AG04450 (cell line): Measurements from ENCODE around the gene ABLIM3. TPM values are rescaled to one million over a fixed set of nuclear protein-coding genes. Genes with fewer than 3 reads are reported as not detected.

ENCODE experiments used
- CTCF ChIA-PET: fragments of 300-600, 350-600 bp; formaldehyde crosslinking; extraction: SDS; loops from one replicate; lab custom pipeline; 2022; ENCODE audit warnings: antibody characterized with exemption, inconsistent platforms; lab: Charles Lee
- POLR2A ChIA-PET: fragments of 350-600 bp; formaldehyde crosslinking; extraction: SDS; loops from one replicate; lab custom pipeline; 2021; ENCODE audit warnings: antibody characterized with exemption, inconsistent platforms; lab: Yijun Ruan, JAX
- DNase-seq: peaks from one replicate; pipeline ENCODE4 v3.0.0-alpha.2; 2011; ENCODE audit warnings: low read depth, low spot score
- H3K27ac ChIP-seq: one replicate; pipeline ENCODE4 v1.5.1; 2012; ENCODE audit warnings: low read depth, low read length, control low read depth
- H3K27me3 ChIP-seq: one replicate; pipeline ENCODE4 v1.6.0; 2012; ENCODE audit warnings: low read length; ENCODE audit not compliant: control insufficient read depth, insufficient read depth
- H3K4me3 ChIP-seq: 2 replicates; pipeline ENCODE4 v1.5.1; 2011; ENCODE audit warnings: mild to moderate bottlenecking, low read depth, low read length, control low read depth
- H3K9me3 ChIP-seq: 2 replicates; pipeline ENCODE4 v1.5.1; 2012; ENCODE audit warnings: low read length; ENCODE audit not compliant: control insufficient read depth, insufficient read depth
- CTCF ChIP-seq: IDR thresholded peaks from 2 replicates; pipeline ENCODE4 v1.5.1; 2011; ENCODE audit warnings: low read depth, low read length, control low read depth, inconsistent platforms
- polyA plus RNA-seq: library from polyadenylated mRNA; depleted of rRNA; stranded (reverse); fragments of >200 nt; gene quantifications from 2 replicates; pipeline ENCODE4 v1.2.3, GENCODE V29; 2011

ABLIM3 gene
- polyA plus RNA-seq, 1 experiment = 52.6 TPM

DNA sequence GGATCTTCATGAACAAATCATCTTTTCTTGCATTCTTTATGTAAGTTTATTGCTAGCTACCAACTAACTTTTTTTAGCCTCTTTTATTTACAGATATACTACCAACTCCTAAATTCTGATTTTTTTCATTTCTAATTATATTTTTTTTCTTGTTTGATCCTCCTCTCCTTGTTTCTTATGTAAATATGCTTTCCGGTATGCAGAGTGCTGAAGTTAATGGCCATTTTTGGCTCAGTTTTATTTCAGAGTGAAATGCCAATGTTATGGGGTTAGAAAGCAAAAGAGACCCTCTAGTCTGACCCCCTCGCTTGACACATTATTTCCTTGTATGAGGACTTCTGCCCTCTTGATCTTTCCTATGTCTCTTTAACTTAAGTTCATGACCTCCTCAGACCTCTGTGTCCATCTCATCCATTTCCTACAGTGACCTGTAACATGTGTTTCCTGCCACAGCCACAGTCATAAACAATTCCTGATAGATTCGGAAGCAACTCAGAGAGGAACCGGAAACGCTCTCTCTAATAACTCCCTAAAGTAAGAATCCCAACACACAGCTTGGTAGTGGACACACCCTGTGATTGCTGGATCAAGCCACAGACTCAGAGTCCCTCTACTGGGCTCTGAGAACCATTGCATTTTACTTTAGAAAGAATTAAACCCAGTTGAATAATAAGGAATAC lies 87.5 kb downstream of the ABLIM3 start:
- ChIA-PET CTCF (interaction anchor here (0.6 to 5.8 kb wide), 31 partner anchors 8 to 786 kb away, joined by 3 to 103 read pairs (median 4); partner anchors contain the start of gene ABLIM3), POLR2A (interaction anchor here (1.3 kb wide), 1 partner anchor 17 kb away, joined by 4 read pairs; no protein-coding TSS in a partner anchor)

DNA sequence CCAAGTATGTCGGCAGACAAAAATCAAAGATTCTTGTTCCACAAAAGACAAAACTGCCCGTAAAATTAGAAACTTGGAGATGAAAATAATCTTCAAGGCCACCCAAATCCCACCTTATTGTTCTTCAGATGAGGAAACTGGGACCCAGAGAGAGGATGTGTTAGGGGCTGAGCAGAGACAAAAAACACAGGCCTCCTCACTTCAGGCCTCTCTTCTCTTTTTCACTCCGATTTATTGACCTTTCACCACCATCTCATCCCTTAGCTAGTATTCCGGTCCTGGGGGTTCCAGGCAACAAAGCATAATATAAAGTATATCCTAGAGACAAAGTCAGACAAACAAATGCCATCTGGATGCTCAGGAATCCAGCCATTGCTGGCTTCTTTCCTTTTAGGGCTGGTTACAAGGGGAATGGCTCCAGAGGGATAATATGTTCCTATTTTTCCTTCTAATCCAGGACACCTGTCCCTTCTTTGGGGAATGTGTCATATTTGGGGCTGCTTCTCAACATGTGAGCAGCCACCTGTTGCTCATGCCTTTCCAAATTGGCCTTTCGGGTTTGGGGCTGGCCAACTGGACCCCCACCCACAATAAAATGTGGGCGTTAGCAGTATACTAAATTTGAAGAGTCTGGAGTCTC lies 88.1 kb downstream of the ABLIM3 start:
- CTCF ChIA-PET = interaction anchor here (0.6 to 5.8 kb wide), 22 partner anchors 8 to 496 kb away, joined by 3 to 103 read pairs (median 6); partner anchors contain the start of gene ABLIM3
- no peaks in the 10 kb centered on the region for H3K27me3 ChIP-seq
- POLR2A ChIA-PET = interaction anchor here (1.3 kb wide), 1 partner anchor 17 kb away, joined by 4 read pairs; no protein-coding TSS in a partner anchor
- no peak for DNase-seq
- H3K4me3 ChIP-seq = no peak overlapping the region
- no peaks in the 10 kb centered on the region for H3K9me3 ChIP-seq
- no peak overlapping the region for H3K27ac ChIP-seq
- TF ChIP-seq CTCF = no peak

More for the DNA sequence above, 87.5 kb downstream of the ABLIM3 start:
- no peaks in the 10 kb centered on the region for H3K27me3 ChIP-seq
- peak; percentile 90 for TF ChIP-seq CTCF
- peak; percentile 82 for DNase-seq
- no peaks in the 10 kb centered on the region for H3K9me3 ChIP-seq
- H3K4me3 ChIP-seq = no peak overlapping the region
- H3K27ac ChIP-seq = no peak overlapping the region

- Histone ChIP-seq H3K9me3 (no peaks in the 10 kb centered on the region), H3K27ac (no peak overlapping the region), H3K27me3 (no peaks in the 10 kb centered on the region), H3K4me3 (no peak overlapping the region)
- POLR2A ChIA-PET = no interaction called here
- DNase-seq = no peak
- CTCF ChIA-PET = interaction anchor here (1.0 to 4.0 kb wide), 3 partner anchors 94 to 505 kb away, joined by 3 to 24 read pairs (median 19); partner anchors contain the start of gene ABLIM3
- TF ChIP-seq CTCF = no peak
Measured at GRCh38 chr5:149235841-149236240, 94.5 kb downstream of the ABLIM3 start.

- peak; percentile 40 for TF ChIP-seq CTCF
- ChIA-PET POLR2A (no interaction called here), CTCF (interaction anchor here (0.8 to 4.0 kb wide), 9 partner anchors 9 to 497 kb away, joined by 3 to 24 read pairs (median 6); partner anchors contain the start of gene ABLIM3)
- Histone ChIP-seq H3K27ac (no peak overlapping the region), H3K9me3 (no peaks in the 10 kb centered on the region), H3K27me3 (no peaks in the 10 kb centered on the region), H3K4me3 (no peak overlapping the region)
- no peak for DNase-seq
Measured at GRCh38 chr5:149237662-149238061, 96.4 kb downstream of the ABLIM3 start.

DNA sequence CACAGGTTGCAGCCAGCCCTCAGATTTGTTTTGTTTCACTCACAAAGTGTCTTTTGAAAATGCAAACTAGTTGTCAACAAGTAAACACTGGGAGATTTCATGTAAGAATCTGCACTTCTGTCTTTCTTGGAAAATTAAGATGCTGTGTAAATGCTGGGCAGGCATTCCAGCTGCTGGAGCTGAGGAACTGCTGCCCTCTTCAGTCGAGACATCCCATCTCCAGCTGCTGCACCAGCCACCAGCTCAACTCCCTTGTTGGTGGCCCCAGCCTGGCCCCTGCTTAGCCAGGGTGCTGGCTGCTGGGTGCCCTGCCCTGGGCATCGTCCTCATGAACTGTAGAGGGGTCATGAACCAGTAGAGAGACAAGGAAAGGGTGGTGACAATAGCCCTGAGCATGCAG lies 97.2 kb downstream of the ABLIM3 start:
- ChIA-PET CTCF (interaction anchor here (1.5 to 4.0 kb wide), 5 partner anchors 14 to 124 kb away, joined by 4 to 24 read pairs (median 9); partner anchors contain the start of gene ABLIM3), POLR2A (no interaction called here)
- Histone ChIP-seq H3K9me3 (no peaks in the 10 kb centered on the region), H3K4me3 (no peak overlapping the region), H3K27ac (no peak overlapping the region), H3K27me3 (no peaks in the 10 kb centered on the region)
- 0 out of 2 replicates have a peak, but pooled peaks have one; percentile 18 for TF ChIP-seq CTCF
- no peak for DNase-seq
